GM18873 (cell line): Measurements from ENCODE around the gene RANBP1.
A peak's percentile ranks its signal among the peaks of the same experiment; 100 is the strongest.
"Not testable (repeated sequence)": the region's sequence is repeated elsewhere in the genome, so short reads cannot be mapped to it uniquely, and the experiment has no call there.

Source experiments
- ATAC-seq: cut with Tn5 transposase; IDR thresholded peaks from one replicate; pipeline ENCODE4 v1.9.1; 2021; ENCODE audit warnings: mild to moderate bottlenecking, moderate library complexity, moderate number of reproducible peaks; ENCODE audit not compliant: unreplicated experiment, low FRiP score

RANBP1 gene

DNA sequence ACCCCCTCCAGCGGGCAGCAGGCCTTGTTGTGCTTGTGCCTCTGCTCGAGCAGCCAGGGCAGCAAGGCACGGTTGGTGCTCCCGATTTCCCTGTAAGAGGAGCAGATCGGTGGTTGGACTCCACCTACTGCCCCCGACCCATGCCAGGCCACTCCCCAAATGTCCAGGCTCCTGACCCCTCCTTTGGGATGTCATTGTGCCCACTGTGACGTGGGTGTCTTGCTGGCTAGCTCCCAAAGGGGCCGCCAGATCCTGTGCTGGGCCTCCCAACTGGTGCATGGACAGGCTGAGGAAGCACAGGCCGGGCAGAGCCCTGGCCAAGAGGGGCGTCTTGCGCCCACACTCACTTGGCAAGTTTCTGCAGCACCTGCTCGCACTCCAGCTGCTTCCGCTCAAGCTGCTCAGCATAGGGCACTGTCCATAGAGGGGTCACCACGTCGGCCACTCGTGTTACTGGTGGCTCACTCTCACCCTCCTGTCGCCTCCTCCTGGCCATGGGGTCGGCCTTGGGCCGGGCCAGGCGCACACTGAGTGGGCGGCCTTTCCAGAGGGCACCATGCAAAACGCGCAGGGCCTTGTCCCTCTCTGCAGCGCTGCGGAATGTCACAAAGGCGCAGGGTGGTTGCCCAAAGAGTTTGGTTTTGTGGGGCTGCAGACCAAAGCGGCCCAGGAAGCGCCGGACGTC is at the start of gene RANBP1:
RANBP1 (plus strand) TSS at position 414 of the 685 bp plus-strand sequence; CDS start at position 495, 81 bp downstream.
- no peak for ATAC-seq

DNA sequence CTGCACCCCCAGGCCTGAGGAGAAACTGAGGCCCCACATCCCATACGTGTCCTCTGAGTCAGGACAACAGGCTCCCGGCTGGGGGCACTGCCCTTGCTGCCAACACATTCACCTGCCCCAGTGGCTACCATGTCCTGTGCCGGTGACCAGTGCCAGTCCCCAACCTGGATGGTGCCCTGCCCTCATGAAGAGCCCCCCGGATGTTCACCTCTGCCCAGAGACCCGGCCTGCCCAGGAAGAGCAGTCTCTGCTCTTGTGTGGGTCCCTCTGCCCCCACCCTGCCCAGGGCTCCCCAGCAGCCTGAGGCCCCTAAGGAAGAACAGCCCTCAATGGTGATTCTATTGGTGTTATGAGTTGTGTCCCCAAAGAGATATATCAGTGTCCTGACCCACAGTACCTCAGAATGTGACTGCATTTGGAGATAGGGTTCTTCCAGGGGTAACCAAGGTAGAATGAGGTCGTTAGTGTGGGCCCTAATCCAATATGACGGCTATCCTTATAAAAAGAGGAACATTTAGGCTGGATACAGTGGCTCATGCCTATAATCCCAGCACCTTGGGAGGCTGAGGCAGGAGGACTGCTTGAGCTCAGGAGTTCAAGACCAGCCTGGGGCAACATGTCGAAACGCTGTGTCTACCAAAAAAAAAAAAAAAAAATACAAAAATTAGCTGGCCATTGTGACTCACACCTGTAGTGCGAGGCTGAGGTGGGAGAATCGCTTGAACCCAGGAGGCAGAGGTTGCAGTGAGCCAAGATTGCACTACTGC is 49.1 kb upstream of the RANBP1 start:
- ATAC-seq = no peak

DNA sequence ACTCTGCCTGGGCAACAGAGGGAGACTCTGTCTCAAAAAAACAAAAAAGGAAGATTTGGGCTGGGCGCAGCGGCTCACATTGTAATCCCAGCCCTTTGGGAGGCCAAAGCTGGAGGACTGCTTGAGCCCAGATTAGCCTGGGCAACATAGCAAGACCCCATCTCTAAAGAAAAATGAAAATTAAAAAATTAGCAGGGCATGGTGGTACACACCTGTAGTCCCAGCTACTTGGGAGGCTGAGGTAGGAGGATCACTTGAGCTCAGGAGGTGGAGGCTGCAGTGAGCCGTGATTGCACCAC is 48.6 kb upstream of the RANBP1 start:
- not testable (repeated sequence) for ATAC-seq

DNA sequence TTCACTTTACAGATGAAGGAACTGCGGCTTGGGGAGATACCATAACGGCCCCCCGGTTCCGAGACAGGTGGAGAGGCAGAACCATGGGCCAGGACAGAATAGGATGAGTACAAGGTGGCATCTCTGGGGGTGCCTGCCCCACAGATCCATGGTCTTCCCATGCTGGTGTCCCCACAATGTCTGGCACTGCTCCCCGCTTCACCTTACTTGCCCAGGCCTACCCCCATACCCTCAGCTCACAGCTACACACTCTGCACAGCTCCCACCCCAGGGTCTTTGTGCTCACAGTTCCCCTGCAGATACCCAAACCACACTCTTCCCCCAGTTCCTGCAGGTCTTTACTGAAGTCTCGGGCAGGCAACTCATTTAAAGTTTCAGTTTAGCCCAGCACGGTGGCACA is 47.3 kb upstream of the RANBP1 start:
- no peak for ATAC-seq

DNA sequence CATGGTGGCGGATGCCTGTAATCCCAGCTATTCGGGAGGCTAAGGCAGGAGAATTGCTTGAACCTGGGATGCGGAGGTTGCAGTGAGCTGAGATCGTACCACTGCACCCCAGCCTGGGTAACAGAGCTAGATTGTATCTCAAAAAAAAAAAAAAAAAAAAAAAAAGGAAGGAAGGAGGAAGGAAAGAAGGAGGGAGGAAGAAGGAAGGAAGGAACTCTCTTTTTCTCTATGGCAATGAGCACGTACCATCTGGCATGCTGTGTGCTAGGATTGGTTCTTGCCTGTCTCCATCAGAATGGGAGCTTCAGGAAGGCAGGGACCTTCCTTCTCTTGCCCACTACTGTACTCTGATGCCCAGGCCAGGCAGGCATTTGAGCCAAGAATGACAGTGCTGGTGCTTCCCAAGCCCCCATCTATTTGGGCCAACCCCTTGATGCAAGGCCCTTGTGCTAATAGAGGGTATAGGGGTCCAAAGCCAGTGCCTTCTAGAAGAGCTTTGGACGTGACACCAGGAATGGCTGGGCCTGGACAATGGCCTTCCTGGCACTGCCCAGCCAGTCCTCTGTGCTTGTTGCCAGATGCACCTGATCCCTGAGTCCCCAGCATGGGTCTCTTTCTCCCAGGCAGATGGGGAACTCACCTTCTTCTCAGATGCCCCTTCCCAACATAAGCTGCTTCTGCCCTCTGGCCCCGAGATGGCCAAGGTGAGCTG is 46.4 kb upstream of the RANBP1 start:
- no peak for ATAC-seq

DNA sequence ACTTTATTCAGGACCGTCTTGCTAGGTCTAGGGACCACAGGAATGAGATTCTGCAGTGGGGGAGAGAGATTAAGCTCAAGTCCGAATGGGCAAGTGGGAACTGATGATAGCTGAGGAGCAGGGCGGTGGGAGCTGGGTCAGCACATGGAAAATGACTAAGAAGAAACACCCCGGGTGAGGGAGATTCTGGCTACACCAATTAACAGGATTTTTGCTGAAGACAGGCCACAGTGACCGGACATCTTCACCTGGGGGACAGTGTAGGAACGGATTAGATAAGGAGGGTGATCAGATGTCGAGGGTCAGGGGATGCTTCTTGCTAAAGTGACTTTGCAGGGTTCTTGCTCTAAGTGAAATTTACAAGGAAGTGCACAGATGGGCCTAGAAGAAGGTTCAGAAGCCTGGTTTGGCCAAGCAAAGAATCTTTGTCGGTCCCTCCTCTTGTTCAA is 44.4 kb upstream of the RANBP1 start:
- ATAC-seq = no peak

DNA sequence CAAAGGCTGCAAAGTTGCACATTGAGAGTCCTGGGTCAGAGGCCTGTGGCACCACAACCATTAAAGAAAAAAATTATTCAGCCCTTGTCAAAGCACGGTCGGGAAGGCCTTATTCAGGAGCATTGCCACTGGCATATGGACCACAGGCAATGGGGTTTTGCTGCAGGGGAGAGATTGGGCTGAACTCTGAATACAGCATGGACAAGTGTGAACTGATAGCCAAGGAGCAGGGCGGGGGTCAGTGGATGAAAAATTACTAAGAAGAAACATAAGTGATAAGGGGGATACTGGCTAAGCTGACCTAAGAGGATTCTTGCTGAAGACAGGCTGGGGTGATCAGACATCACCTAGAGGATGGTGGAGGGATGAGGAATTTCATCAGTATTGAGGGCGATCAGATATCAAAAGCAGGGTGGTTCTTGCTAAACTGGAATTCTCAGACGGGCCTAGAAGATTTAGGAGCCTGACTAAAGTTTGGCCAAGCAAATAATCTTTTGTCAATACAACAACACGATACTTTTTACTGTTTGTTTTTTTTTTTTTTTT is 39.2 kb upstream of the RANBP1 start:
- no peak for ATAC-seq

DNA sequence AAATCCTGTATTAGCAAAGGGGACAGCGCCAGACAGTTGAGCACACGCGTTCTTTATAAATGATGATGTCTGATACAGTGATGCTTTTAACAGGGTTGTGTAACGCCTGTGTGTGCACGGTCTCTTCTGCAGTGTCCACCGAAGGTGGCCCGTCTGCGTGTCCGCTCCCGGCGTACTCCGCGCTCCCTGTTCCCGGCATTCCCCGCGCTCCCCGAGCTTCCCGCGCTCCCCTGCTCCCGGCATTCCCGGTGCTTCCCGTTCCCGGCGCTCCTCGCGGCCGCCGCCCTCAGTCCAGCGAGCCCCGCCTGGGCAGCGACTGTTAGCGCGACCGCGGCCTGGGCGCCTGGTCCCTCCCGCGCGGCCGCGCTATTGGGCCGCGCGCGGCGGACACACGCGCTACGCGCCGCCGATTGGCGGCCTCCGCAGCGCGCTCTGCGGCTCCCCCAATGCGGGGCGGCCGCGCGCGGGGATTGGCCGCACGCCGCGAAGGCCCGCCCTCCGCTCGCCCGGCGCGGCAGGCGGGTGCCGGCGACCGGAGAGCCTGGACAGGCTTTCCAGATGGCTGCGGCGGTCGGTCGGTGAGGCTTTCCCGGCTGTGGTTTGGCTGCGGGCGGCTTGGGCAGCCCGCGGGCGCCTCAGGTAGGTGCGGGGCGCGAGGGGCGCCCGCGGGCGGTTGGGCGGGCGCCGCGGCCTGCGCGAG is 36.0 kb upstream of the RANBP1 start, which contains the start of gene DGCR8:
DGCR8 (plus strand) TSS at position 497 of the 700 bp plus-strand sequence. CDS start 5,723 bp downstream, outside the sequence.
- peak; percentile 48 for ATAC-seq

DNA sequence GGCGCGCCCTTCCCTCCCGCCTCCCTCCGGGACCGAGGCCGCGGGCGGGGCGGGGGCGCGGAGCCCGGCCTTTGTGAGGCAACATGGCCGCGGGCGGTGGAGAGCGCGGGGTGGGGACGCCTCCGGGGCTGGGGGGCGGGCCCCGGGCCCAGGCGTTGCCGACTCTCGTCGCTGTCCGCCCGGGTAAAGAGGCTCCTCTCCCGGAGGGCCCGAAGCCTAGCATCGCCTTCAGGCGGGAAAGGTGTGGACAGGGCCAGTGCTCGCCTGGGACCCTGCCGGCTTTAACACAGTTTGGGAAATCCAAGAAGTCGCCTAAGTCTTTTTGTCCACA is 35.5 kb upstream of the RANBP1 start:
- peak; percentile 26 for ATAC-seq

DNA sequence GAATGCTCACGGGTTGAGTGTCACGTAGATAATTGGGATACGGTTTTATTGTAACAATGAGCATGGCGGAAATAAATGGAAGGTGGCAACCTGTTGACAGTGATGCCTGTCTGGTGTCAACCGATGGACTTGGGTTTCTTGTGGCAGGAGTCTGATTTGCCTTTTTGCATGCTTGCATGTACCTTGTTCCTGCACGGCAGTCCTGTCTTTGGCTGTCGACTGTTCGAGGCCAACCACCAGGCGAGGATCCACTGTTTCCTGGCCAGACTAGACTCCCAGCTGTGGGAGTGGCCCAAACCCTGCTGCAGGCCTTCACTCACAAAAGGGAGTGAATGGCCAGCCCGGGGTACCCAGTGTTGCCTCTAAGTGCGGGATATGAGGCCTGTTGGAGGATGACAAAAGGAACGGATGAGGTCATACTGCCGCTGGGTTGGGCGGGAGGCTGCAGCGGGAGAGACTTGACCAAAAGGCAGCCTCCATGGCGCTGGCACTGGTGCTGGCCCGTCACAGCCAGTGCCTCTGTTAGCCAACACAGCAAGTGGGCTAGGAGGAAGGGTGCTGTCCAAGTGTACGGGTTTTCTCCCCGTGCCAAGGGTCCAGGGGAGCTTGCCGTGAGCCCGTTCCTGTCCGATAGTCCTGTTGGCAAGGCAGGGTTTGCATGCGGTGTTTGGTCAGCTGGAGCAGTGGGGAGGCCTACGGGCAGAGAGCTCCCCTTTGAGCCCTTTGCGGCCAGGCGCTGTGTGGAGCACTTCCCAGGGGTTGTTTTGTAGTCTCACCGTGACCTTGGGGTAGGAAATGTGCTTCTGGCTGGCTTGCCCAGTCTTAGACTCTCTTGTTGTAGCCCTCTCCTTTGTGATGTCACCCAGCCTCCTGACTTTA is 34.9 kb upstream of the RANBP1 start:
- no peak for ATAC-seq

DNA sequence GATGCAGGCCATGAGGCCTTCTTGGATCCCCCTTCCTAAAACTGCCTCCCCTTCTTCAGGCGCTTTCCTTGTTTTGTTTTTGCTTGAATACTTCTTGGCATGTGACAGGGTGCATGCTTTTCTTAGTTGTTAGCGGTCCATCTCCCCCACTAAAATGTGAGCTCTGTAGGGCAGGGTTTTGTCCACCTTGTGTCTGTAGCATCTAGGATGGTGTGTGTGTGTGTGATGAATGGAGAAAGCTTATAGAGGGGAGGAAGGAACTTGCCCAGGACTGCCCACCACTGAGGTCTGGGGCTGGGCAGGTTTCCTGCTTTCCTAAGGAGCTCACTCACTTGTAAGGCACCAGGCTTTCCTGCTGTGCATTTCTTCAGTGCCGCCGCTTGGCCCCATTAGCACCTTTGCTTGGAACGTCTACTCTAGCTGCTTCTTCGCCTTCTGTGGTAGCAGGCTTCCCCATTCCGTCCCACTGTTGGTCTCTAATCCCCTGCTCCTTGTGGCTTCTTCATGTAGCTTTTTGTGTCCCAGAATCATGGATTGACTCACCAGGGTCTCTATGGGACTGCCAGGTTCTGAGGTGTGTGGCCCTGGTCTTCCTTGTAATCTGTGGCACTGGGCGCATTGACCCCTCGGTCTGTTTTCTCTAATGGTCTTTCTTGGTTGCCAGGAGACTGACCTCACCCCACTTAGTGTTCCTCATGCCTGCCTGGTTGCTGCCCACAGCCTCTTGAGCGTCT is 32.6 kb upstream of the RANBP1 start:
- ATAC-seq = no peak

DNA sequence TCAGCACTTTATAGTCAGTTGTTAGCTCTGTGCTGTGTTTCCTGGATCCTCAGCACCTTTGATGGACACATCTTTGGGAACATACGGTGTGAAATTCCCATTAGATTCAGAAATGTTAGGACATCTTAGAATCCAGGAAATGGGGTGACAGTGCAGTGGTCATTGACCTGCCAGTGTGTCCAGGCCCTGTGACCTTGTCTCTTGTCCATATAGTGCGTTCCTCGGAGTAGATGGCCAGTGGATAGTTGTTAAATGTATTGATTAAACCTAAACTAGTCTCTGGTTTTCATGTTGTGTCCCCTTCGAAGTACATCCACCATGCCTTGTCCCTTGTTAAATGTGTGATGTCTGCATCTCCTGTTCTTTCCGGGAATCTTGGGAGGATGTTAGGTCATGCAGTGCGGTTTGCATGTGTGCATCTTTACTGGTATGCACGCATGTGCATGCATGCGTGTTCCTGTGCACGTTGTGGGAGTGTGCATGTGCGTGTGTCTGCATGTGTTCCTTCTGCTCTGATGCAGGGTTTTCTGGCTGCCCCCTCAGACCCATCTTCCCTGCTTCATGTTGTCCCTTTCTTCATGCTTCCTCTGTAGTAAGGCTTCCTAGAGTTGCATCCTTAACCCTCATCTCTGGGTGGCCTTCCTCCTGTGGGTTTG is 31.9 kb upstream of the RANBP1 start:
- no peak for ATAC-seq

DNA sequence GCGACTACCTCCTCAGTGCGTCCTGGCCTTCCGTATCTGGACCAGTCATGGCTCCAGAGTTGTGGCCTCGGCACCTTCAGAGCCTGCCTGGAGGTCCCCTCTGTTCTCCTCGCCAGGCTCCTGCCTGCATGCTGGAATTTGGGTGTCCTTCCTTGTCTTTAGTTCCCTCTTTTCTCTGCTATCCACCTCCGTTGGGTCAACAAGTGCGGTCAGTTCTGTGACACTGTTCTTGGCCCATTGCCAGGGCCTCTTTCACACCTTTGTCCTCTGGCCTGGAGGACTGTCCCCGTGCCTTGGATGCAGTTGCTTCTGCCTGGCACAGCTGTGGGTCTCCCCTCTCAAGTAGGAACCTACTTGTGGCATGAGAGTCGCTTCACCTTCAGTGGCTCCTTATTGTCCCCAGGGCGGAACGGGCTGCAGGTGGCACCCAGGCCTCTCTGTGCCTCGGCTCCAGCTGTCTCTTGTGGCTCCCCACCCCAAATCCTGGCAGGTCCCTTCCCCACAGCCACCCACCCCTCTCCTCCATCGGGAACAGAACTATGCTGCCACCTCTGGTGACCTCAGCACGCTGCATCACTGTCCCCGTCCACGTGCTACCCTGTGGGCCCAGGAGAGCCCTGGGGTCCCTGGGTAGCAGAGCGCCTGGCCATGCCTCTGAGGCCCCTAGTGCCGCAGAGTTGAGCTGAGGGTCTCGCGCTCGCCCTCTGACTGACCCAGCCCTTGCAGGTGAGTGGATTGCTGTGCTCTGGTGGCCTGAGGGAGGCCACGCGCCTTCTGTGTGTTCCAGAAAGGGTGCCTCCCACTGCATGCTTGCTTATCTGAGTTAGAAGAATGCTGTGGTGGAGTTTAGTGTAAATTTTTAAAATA is 31.1 kb upstream of the RANBP1 start:
- ATAC-seq = no peak

DNA sequence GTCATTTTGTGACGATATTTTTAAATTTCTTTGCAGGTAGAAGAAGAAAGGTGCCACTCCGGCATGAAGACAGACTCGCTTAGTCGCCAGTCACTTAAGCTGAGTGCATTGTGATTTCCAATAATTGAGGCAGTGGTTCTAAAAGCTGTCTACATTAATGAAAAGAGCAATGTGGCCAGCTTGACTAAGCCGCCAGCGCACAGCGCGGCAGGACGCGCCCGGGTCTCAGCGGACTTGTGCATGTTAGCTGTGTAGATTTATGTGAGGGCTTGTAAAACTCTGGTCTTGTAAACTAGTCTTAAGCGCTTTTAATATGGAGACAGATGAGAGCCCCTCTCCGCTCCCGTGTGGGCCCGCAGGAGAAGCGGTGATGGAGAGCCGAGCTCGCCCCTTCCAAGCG is 30.3 kb upstream of the RANBP1 start:
- no peak for ATAC-seq

DNA sequence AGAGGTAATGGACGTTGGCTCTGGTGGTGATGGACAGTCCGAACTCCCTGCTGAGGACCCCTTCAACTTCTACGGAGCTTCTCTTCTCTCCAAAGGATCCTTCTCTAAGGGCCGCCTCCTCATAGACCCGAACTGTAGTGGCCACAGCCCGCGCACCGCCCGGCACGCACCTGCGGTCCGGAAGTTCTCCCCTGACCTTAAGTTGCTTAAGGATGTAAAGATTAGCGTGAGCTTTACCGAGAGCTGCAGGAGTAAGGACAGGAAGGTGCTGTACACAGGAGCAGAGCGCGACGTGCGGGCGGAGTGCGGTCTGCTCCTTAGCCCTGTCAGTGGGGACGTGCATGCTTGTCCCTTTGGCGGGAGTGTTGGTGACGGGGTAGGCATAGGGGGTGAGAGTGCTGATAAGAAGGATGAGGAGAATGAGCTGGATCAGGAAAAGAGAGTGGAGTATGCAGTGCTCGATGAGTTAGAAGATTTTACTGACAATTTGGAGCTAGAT is 29.8 kb upstream of the RANBP1 start:
- ATAC-seq = no peak

DNA sequence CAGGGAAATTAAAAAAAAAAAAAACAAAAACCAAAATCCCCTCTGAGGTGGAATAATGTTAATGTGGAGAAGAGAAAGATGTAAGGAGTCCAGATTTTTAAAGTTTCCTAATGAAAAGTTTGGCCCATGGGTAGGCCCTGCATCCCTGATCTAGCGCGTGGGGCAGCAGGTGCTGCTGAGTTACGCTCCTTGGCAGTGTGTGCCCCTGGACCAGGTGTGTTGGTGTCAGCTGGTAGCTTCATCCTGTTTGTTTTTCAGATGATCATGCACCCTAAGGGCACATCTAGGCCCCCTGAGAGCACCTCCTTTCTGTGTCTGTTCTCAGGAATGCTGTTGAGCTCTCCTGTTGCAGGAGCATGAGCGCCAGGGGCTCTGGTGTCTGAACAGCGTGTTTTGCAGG is 29.1 kb upstream of the RANBP1 start:
- no peak for ATAC-seq
